ENCODE results near the gene CTSA.

The CTSA gene

GRCh38 chr20:45850238-45850637 is 40.9 kb upstream of the CTSA start:
- TF ChIP-seq RAD21 (IDR thresholded peaks at IDR 0.05; ENCODE audit: low read depth): no peak
- no peak for TF ChIP-seq YY1 (IDR thresholded peaks at IDR 0.05; ENCODE audit: low read depth)
- TF ChIP-seq CEBPB (IDR thresholded peaks at IDR 0.05): no peak

- TF ChIP-seq NFIC (IDR thresholded peaks at IDR 0.05): no peak
- TF ChIP-seq EGR1 (IDR thresholded peaks at IDR 0.05): no peak
- no peak for TF ChIP-seq YY1 (IDR thresholded peaks at IDR 0.05; ENCODE audit: low read depth)
- no peak for TF ChIP-seq EP300 (IDR thresholded peaks at IDR 0.05; ENCODE audit: borderline replicate concordance)
- no peak for TF ChIP-seq RAD21 (IDR thresholded peaks at IDR 0.05; ENCODE audit: low read depth)
- no peak for TF ChIP-seq TCF12 (IDR thresholded peaks at IDR 0.05; ENCODE audit: low read depth)
- TF ChIP-seq ZBTB7A (IDR thresholded peaks at IDR 0.05; ENCODE audit: low read depth): no peak
- TF ChIP-seq CREB1 (IDR thresholded peaks at IDR 0.05; ENCODE audit: low read depth): no peak
- no peak for TF ChIP-seq MAX (IDR thresholded peaks at IDR 0.05)
- TF ChIP-seq TEAD4 (IDR thresholded peaks at IDR 0.05): no peak
Observed at GRCh38 chr20:45850926-45851325, 40.2 kb upstream of the CTSA start.

GRCh38 chr20:45851501-45851900 is 39.6 kb upstream of the CTSA start:
- no peak for TF ChIP-seq FOXM1 (IDR thresholded peaks at IDR 0.05; ENCODE audit: borderline replicate concordance, low read depth)
- no peak for TF ChIP-seq ZBTB7A (IDR thresholded peaks at IDR 0.05; ENCODE audit: low read depth)
- TF ChIP-seq CREB1 (IDR thresholded peaks at IDR 0.05; ENCODE audit: low read depth): no peak
- no peak for TF ChIP-seq TEAD4 (IDR thresholded peaks at IDR 0.05)
- TF ChIP-seq USF1 (IDR thresholded peaks at IDR 0.05): no peak
- no peak for TF ChIP-seq YY1 (IDR thresholded peaks at IDR 0.05; ENCODE audit: low read depth)
- no peak for TF ChIP-seq MAX (IDR thresholded peaks at IDR 0.05)
- no peak for TF ChIP-seq EGR1 (IDR thresholded peaks at IDR 0.05)
- TF ChIP-seq TAF1 (IDR thresholded peaks at IDR 0.05; ENCODE audit: low read depth): no peak
- TF ChIP-seq REST (IDR thresholded peaks at IDR 0.05; ENCODE audit: low read depth): no peak
- TF ChIP-seq NFIC (IDR thresholded peaks at IDR 0.05): no peak
- no peak for TF ChIP-seq CEBPB (IDR thresholded peaks at IDR 0.05)
- TF ChIP-seq TCF12 (IDR thresholded peaks at IDR 0.05; ENCODE audit: low read depth): no peak

- TF ChIP-seq CEBPB (IDR thresholded peaks at IDR 0.05): no peak
- TF ChIP-seq FOXM1 (IDR thresholded peaks at IDR 0.05; ENCODE audit: borderline replicate concordance, low read depth): no peak
- TF ChIP-seq TEAD4 (IDR thresholded peaks at IDR 0.05): no peak
- TF ChIP-seq YY1 (IDR thresholded peaks at IDR 0.05; ENCODE audit: low read depth): no peak
- TF ChIP-seq EP300 (IDR thresholded peaks at IDR 0.05; ENCODE audit: borderline replicate concordance): no peak
- no peak for TF ChIP-seq CREB1 (IDR thresholded peaks at IDR 0.05; ENCODE audit: low read depth)
- TF ChIP-seq ZBTB7A (IDR thresholded peaks at IDR 0.05; ENCODE audit: low read depth): no peak
- no peak for TF ChIP-seq REST (IDR thresholded peaks at IDR 0.05; ENCODE audit: low read depth)
- no peak for TF ChIP-seq NFIC (IDR thresholded peaks at IDR 0.05)
- TF ChIP-seq TCF12 (IDR thresholded peaks at IDR 0.05; ENCODE audit: low read depth): no peak
- TF ChIP-seq RAD21 (IDR thresholded peaks at IDR 0.05; ENCODE audit: low read depth): no peak
Observed at GRCh38 chr20:45852326-45852725, 38.8 kb upstream of the CTSA start.

GRCh38 chr20:45853484-45853883 is 37.7 kb upstream of the CTSA start:
- TF ChIP-seq FOXM1 (IDR thresholded peaks at IDR 0.05; ENCODE audit: borderline replicate concordance, low read depth) (no peak), RAD21 (IDR thresholded peaks at IDR 0.05; ENCODE audit: low read depth) (no peak), CREB1 (IDR thresholded peaks at IDR 0.05; ENCODE audit: low read depth) (no peak), TCF12 (IDR thresholded peaks at IDR 0.05; ENCODE audit: low read depth) (no peak), YY1 (IDR thresholded peaks at IDR 0.05; ENCODE audit: low read depth) (no peak), TAF1 (IDR thresholded peaks at IDR 0.05; ENCODE audit: low read depth) (no peak), NFIC (IDR thresholded peaks at IDR 0.05) (no peak), CEBPB (IDR thresholded peaks at IDR 0.05) (no peak), USF1 (IDR thresholded peaks at IDR 0.05) (no peak), MAX (IDR thresholded peaks at IDR 0.05) (no peak), TEAD4 (IDR thresholded peaks at IDR 0.05) (no peak), EP300 (IDR thresholded peaks at IDR 0.05; ENCODE audit: borderline replicate concordance) (no peak), ZBTB7A (IDR thresholded peaks at IDR 0.05; ENCODE audit: low read depth) (no peak), REST (IDR thresholded peaks at IDR 0.05; ENCODE audit: low read depth) (no peak)

All from Ishikawa (cell line).